HG03135 (cell line): ENCODE results near the gene ELFN2.
"Not testable (repeated sequence)": the region's sequence is repeated elsewhere in the genome, so short reads cannot be mapped to it uniquely, and the experiment has no call there.

Experiments used
- ATAC-seq: cut with Tn5 transposase; IDR thresholded peaks from one replicate; pipeline ENCODE4 v1.9.1; 2021; ENCODE audit warnings: mild to moderate bottlenecking, moderate library complexity; ENCODE audit not compliant: unreplicated experiment

ELFN2 gene

GRCh38 chr22:37427135-37427710 is at the start of gene ELFN2:
Gene ELFN2 (minus strand): TSS chr22:37427479. CDS start chr22:37375534, 51,945 bp downstream.
- ATAC-seq, result no peak

- no peak for ATAC-seq
These were observed 49.4 kb upstream of the ELFN2 start for GRCh38 chr22:37476389-37477329.

- no peak for ATAC-seq
These were observed 47.3 kb upstream of the ELFN2 start for GRCh38 chr22:37474447-37475090.

- ATAC-seq, result no peak
These were observed 46.2 kb upstream of the ELFN2 start for GRCh38 chr22:37473437-37473946.

GRCh38 chr22:37472418-37473006 is 45.2 kb upstream of the ELFN2 start:
- ATAC-seq, result no peak

GRCh38 chr22:37471727-37472417 is 44.6 kb upstream of the ELFN2 start:
- no peak for ATAC-seq

GRCh38 chr22:37470087-37470445 is 42.8 kb upstream of the ELFN2 start:
- ATAC-seq, result no peak

GRCh38 chr22:37469416-37470086 is 42.3 kb upstream of the ELFN2 start:
- no peak for ATAC-seq

GRCh38 chr22:37468201-37468695 is 41.0 kb upstream of the ELFN2 start:
- not testable (repeated sequence) for ATAC-seq

- no peak for ATAC-seq
These were observed 40.2 kb upstream of the ELFN2 start for GRCh38 chr22:37467391-37467955.

- ATAC-seq, result no peak
These were observed 36.9 kb upstream of the ELFN2 start for GRCh38 chr22:37464181-37464580.

GRCh38 chr22:37462983-37463382 is 35.7 kb upstream of the ELFN2 start:
- ATAC-seq, result no peak

GRCh38 chr22:37462436-37462835 is 35.2 kb upstream of the ELFN2 start:
- ATAC-seq, result no peak

- ATAC-seq, result no peak
These were observed 34.7 kb upstream of the ELFN2 start for GRCh38 chr22:37461961-37462360.

GRCh38 chr22:37460684-37461083 is 33.4 kb upstream of the ELFN2 start:
- ATAC-seq, result no peak

- ATAC-seq, result no peak
These were observed 31.9 kb upstream of the ELFN2 start for GRCh38 chr22:37459206-37459605.

- no peak for ATAC-seq
These were observed 30.0 kb upstream of the ELFN2 start for GRCh38 chr22:37457093-37457893.

GRCh38 chr22:37456346-37456745 is 29.1 kb upstream of the ELFN2 start:
- no peak for ATAC-seq

GRCh38 chr22:37455896-37456295 is 28.6 kb upstream of the ELFN2 start:
- no peak for ATAC-seq
